GM23248 (cell line): ENCODE data around the gene LARP1B. TPM values are rescaled to one million over a fixed set of nuclear protein-coding genes. Genes with fewer than 3 reads are reported as not detected.
"Not testable (repeated sequence)": the region's sequence is repeated elsewhere in the genome, so short reads cannot be mapped to it uniquely, and the experiment has no call there.

ENCODE experiments used
- DNase-seq: peaks from one replicate; pipeline ENCODE4 v3.0.0-alpha.2; 2015
- H2AFZ ChIP-seq: fragments of 200-600 bp; sonication (generic); 2 replicates; pipeline ENCODE4 v1.6.1; 2016; ENCODE audit warnings: antibody characterized with exemption
- H3F3A ChIP-seq: fragments of 200-600 bp; sonication (generic); 2 replicates; pipeline ENCODE4 v1.6.1; 2016; ENCODE audit warnings: mild to moderate bottlenecking, antibody characterized with exemption, mixed run types; ENCODE audit not compliant: insufficient read depth
- H3K27ac ChIP-seq: fragments of 200-600 bp; sonication (generic); 2 replicates; pipeline ENCODE4 v1.5.1; 2016; ENCODE audit warnings: mild to moderate bottlenecking
- H3K27me3 ChIP-seq: fragments of 200-600 bp; sonication (generic); replicated peaks from 2 replicates; pipeline ENCODE4 v1.6.1; 2016; ENCODE audit warnings: mild to moderate bottlenecking; ENCODE audit not compliant: insufficient read depth
- H3K36me3 ChIP-seq: fragments of 200-600 bp; sonication (generic); 2 replicates; pipeline ENCODE4 v1.6.1; 2016; ENCODE audit warnings: low read depth, mild to moderate bottlenecking
- H3K4me1 ChIP-seq: fragments of 200-600 bp; sonication (generic); 2 replicates; pipeline ENCODE4 v1.6.1; 2016; ENCODE audit warnings: mild to moderate bottlenecking; ENCODE audit not compliant: insufficient read depth
- H3K4me2 ChIP-seq: fragments of 200-600 bp; sonication (generic); one replicate; pipeline ENCODE4 v1.6.1; 2016; ENCODE audit warnings: mild to moderate bottlenecking; ENCODE audit not compliant: unreplicated experiment
- H3K4me3 ChIP-seq: fragments of 200-600 bp; sonication (generic); 2 replicates; pipeline ENCODE4 v1.5.1; 2016; ENCODE audit warnings: mild to moderate bottlenecking
- H3K79me2 ChIP-seq: fragments of 200-600 bp; sonication (generic); 2 replicates; pipeline ENCODE4 v1.6.1; 2016; ENCODE audit warnings: mild to moderate bottlenecking; ENCODE audit not compliant: insufficient read depth
- H3K9ac ChIP-seq: fragments of 200-600 bp; sonication (generic); 2 replicates; pipeline ENCODE4 v1.6.1; 2016; ENCODE audit warnings: mild to moderate bottlenecking
- H3K9me2 ChIP-seq: fragments of 200-600 bp; sonication (generic); 2 replicates; pipeline ENCODE4 v1.6.1; 2016; ENCODE audit warnings: mixed run types, mild to moderate bottlenecking, moderate library complexity; ENCODE audit not compliant: insufficient read depth
- H3K9me3 ChIP-seq: fragments of 200-600 bp; sonication (generic); one replicate; pipeline ENCODE4 v1.6.1; 2017; ENCODE audit warnings: low read depth
- H4K20me1 ChIP-seq: fragments of 200-600 bp; sonication (generic); 2 replicates; pipeline ENCODE4 v1.6.0; 2016; ENCODE audit not compliant: insufficient read depth
- EZH2 ChIP-seq: fragments of 200-600 bp; sonication (generic); IDR thresholded peaks from 2 replicates; pipeline ENCODE4 v1.6.1; 2018; ENCODE audit warnings: antibody characterized with exemption, mild to moderate bottlenecking; ENCODE audit not compliant: insufficient read depth, poor library complexity, severe bottlenecking
- EZH2phosphoT487 ChIP-seq: fragments of 200-600 bp; sonication (generic); IDR thresholded peaks from 2 replicates; pipeline ENCODE4 v1.6.1; 2018; ENCODE audit warnings: antibody characterized with exemption, moderate library complexity, mild to moderate bottlenecking, low read depth; ENCODE audit not compliant: insufficient read depth
- WGBS, 2 experiments: methylation state at CpG; one replicate each; pipeline ENCODE4 v1.1.6; 2015 to 2017; ENCODE audit warnings: low lambda C conversion rate in 2 of 2, low coverage in 1 of 2; ENCODE audit errors: missing lambda C conversion rate in 2 of 2; 5-methylcytosine and 5-hydroxymethylcytosine counted together
- in situ Hi-C: fragments of 300-500 bp; cut with MboI; formaldehyde crosslinking; loops from 2 replicates; pipeline ENCODE4 v1.15.0; 2020
- polyA plus RNA-seq: library from polyadenylated mRNA; unstranded; fragments of >200 nt; fragmentation: Nextera tagmentation; extraction: Ambion mirVana; gene quantifications from 2 replicates; pipeline ENCODE4 v1.2.1, GENCODE V29; 2016
- total RNA-seq: library from RNA; depleted of rRNA; stranded (reverse); fragments of >200 nt; shearing (Covaris generic); gene quantifications from 2 replicates; pipeline ENCODE4 v1.2.3, GENCODE V29; 2014

Gene LARP1B
- total and polyA plus RNA-seq, 2 experiments from 2014 or later = 5.7 to 16.0 TPM

DNA sequence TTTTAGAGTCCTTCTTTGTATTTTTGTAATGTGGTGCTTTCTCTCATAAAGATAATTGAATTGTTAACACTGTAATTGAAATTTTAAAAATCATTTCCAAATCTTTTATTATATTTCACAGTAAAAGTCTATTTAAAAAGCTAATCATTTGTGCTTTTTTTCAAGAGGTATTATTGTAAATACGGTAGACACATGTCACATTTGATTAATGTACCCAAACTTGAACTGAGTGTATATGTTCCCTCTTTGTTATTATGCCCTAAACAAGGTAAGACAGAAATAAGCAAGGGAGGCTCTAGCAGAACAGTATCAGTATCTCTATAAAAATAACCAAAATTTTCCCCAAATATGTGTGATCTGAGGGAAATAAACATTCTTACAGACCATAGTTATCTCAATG lies 21.5 kb upstream of the LARP1B start:
- Histone ChIP-seq H3K4me1 (no peaks in the 10 kb centered on the region), H3K9me3 (no peaks in the 10 kb centered on the region), H2AFZ (no peak overlapping the region), H3K9me2 (no peaks in the 10 kb centered on the region), H4K20me1 (no peaks in the 10 kb centered on the region), H3F3A (no peaks in the 10 kb centered on the region), H3K4me2 (no peak overlapping the region), H3K27ac (no peak overlapping the region), H3K9ac (no peak overlapping the region), H3K36me3 (no peaks in the 10 kb centered on the region), H3K79me2 (no peaks in the 10 kb centered on the region), H3K27me3 (no peaks in the 10 kb centered on the region), H3K4me3 (no peak overlapping the region)
- no peak for DNase-seq
- in situ Hi-C loops = no loop called here
- no peak for TF ChIP-seq EZH2phosphoT487
- TF ChIP-seq EZH2 = no peak
- 97 to 98% methylated on average over 1 of the region's 1 CpG for WGBS, 2 experiments

DNA sequence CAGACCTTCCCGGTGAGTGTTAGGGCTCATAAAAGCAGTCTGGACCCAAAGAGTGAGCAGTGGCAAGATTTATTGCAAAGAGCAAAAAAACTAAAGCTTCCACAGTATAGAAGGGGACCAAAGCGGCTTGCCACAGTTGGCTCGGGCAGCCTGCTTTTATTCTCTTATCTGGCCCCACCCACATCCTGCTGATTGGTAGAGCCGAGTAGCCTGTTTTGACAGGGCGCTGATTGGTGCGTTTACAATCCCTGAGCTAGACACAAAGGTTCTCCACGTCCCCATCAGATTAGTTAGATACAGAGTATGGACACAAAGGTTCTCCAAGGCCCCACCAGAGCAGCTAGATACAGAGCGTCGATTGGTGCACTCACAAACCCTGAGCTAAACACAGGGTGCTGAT lies 14.1 kb upstream of the LARP1B start:
- H3K9ac ChIP-seq, H3K27ac ChIP-seq: not testable (repeated sequence)

DNA sequence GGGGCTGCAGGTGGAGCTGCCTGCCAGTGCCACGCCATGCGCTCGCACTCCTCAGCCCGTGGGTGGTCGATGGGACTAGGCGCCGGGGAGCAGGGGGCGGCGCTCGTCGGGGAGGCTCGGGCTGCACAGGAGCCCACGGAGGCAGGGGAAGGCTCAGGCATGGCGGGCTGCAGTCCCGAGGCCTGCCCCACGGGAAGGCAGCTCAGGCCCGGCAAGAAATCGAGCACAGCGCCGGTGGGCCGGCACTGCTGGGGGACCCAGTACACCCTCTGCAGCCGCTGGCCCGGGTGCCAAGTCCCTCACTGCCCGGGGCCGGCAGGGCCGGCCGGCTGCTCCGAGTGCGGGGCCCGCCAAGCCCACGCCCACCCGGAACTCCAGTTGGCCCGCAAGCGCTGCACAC lies 13.6 kb upstream of the LARP1B start:
- H3K4me1 ChIP-seq, H3F3A ChIP-seq, H3K79me2 ChIP-seq, H3K9me2 ChIP-seq, H3K4me2 ChIP-seq, H3K27me3 ChIP-seq, H4K20me1 ChIP-seq, DNase-seq, H3K4me3 ChIP-seq, H3K36me3 ChIP-seq, H3K27ac ChIP-seq, in situ Hi-C loops, H2AFZ ChIP-seq, H3K9me3 ChIP-seq, H3K9ac ChIP-seq: not testable (repeated sequence)
- WGBS, 2 experiments = 93 to 95% methylated on average over 13 to 29 of the region's 34 CpGs

More for the DNA sequence above, 14.1 kb upstream of the LARP1B start:
- H3K27me3 ChIP-seq, H3K9me3 ChIP-seq, H3K36me3 ChIP-seq, H4K20me1 ChIP-seq, H3K79me2 ChIP-seq, H3K4me3 ChIP-seq, H3K4me1 ChIP-seq, H3F3A ChIP-seq, DNase-seq, H3K4me2 ChIP-seq, H3K9me2 ChIP-seq, in situ Hi-C loops, H2AFZ ChIP-seq: not testable (repeated sequence)
- WGBS, 2 experiments = 86 to 88% methylated on average over 9 of the region's 9 CpGs

DNA sequence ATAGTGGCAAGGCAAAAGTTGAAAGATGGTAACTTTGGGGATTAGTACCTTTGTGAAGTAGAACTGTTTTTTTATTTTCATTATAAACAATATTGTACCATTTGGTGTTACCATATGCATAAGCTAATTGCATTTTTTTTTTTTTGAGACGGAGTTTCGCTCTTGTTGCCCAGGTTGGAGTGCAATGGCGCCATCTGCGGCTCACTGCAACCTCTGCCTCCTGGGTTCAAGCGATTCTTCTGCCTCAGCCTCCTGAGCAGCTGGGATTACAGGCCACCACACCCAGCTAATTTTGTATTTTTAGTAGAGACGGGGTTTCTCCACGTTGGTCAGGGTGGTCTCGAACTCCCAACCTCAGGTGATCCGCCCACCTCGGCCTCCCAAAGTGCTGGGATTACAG lies 9.9 kb upstream of the LARP1B start:
- H3K27me3 ChIP-seq, H3K9ac ChIP-seq, H3F3A ChIP-seq, H3K79me2 ChIP-seq, H3K4me2 ChIP-seq, in situ Hi-C loops, H3K27ac ChIP-seq, H3K9me2 ChIP-seq, H3K36me3 ChIP-seq, H3K4me1 ChIP-seq, H2AFZ ChIP-seq, H4K20me1 ChIP-seq, H3K9me3 ChIP-seq, DNase-seq, H3K4me3 ChIP-seq: not testable (repeated sequence)
- 73 to 75% methylated on average over 10 of the region's 10 CpGs for WGBS, 2 experiments

DNA sequence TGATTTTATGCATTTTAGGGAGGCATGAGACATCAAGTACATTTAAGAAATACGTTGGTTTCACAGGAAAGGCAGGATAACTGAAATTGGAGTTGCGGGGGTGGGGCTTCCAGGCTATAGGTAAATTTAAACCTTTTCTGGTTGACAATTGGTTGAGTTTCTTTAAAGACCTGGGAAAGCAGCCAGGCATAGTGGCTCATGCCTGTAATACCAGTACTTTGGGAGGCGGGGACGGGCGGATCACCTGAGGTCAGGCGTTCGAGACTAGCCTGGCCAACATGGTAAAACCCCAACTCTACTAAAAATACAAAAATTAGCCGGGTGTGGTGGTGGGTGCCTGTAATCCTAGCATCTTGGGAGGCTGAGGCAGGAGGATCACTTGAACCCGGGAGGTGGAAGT lies 6.2 kb upstream of the LARP1B start:
- H3K79me2 ChIP-seq, H3K9me2 ChIP-seq, H3K36me3 ChIP-seq, H3K4me2 ChIP-seq, H3K27me3 ChIP-seq, H4K20me1 ChIP-seq, H3F3A ChIP-seq, H3K9ac ChIP-seq, H3K27ac ChIP-seq, DNase-seq, H3K4me3 ChIP-seq, H3K9me3 ChIP-seq, in situ Hi-C loops, H2AFZ ChIP-seq, H3K4me1 ChIP-seq: not testable (repeated sequence)
- WGBS, 2 experiments = 90 to 95% methylated on average over 9 of the region's 9 CpGs

DNA sequence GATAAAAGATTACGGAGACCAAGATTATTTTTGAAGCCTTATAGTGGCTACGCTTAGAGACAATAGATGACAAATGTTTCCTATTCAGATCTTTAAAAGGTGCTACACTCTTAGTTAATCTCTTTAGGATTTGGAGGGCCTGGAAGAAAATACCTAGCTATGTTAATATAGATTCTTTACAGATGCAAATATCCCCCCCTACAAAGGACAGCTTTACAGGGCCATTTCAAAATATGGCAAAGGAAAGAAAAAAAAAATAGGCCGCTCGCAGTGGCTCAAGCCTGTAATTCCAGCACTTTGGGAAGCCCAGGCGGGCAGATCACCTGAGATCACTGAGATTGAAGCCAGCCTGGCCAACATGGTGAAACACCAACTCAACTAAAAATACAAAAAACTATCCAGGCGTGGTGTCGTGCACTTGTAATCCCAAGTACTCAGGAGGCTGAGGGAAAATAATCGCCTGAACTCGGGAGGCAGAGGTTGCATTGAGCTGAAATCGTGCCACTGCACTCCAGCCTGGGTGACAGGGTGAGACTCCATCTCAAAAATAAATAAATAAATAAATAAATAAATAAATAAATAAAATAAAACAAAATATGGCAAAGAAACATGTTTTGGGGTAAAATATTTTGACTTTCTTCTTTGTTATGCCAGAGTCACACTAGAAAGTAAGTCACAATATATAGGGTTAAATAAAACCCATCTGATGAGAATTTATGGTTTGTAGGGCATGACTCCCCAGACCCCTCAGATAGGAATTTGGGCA lies 5.5 kb upstream of the LARP1B start:
- H3K4me2 ChIP-seq, H3K4me1 ChIP-seq, H2AFZ ChIP-seq, H3K27me3 ChIP-seq, H3K36me3 ChIP-seq, H3K9me2 ChIP-seq, H3F3A ChIP-seq, DNase-seq, in situ Hi-C loops, H3K4me3 ChIP-seq, H4K20me1 ChIP-seq, H3K9me3 ChIP-seq, H3K79me2 ChIP-seq, H3K27ac ChIP-seq, H3K9ac ChIP-seq: not testable (repeated sequence)
- 93 to 95% methylated on average over 10 of the region's 10 CpGs for WGBS, 2 experiments
